Measurements from ENCODE around the gene CACNG4.
A peak's percentile ranks its signal among the peaks of the same experiment; 100 is the strongest.
"Not testable (repeated sequence)": the region's sequence is repeated elsewhere in the genome, so short reads cannot be mapped to it uniquely, and the experiment has no call there.

The CACNG4 gene

DNA sequence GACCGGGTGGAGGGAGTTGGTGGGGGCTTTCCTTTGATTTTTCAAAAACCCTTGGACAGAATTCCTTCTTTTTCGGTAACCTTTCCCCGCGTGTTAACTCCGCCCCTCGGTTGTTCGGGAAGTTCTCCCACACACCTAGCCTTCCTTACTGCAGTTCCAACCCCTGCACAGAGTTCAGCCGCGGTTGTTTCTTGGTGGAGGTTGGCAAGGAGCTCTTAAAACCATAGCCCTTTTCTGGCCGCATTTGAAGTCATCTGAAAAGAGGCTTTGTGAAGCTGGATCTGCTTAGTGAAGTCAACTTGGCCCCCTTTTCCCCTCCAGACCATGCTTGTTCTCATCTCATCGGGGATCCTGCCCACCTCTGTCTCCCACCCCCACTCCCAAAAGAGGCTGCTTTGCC, 1.8 kb downstream of the CACNG4 start:
- no peak for DNase-seq

DNA sequence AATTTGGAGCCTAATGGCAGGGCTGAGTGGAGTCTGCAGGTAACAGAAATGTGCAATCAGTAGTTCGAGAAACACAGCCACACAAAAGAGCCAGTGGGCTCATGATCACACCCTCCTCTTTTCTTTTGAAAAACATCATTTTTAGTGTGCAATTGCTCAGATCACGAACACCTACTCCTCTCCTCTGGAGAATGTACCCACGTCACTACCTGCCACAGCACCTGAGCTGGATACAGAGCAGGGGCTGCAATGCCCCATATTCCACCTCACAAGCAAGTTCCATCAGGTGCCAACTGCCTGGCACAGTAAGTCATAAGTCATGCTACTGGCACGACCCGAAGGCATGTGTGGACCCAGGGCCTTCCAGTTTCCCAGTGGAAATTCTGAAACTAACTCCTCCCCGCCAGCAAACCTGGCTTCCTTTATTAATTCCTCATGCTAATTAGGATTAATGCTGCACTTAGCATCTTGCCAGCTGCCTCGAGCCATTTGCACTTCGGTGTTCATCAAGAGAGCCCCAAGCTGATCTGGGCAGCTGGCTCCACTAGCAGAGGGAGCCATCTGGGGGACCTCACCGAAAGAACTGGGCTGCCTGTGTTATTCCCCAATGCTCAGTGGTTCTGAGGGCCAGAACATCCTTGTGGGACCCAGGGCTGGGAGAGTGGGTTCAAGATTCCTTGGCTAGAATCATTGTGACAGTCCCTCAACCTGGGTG, 2.4 kb downstream of the CACNG4 start:
- no peak for DNase-seq

DNA sequence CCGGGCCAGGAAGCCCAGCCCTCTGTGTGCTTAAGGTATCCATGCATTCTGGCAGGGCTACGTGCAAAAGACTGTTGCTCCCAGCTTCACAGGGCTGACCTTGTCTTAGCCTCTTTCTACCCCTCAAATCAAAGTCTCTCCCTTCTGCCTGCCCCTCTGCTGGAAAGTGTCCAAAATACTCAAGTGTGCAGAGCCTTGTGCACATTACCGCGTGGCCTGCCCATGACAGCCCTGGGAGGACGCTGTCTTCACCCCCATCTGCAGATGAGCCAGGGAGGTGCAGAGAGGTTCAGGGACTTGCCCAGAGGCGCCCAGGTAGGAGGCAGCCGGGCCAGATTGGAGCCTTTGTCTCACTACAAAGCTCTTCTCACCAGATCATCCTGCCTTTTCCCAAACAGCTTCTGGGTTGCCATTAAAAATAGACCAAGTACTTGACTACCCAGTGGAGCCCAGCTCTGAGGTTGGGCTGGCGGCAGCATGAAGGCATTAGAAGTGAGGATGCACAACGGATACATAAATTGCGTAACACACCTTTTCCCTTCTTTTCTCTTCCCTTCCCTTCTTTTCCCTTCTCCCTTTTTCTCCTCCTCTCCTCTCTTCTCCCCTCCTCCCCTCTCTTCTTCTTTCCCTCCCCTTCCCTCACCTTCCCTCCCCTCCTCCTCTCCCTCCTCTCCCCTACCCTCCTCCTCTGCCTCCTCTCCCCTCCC, 3.5 kb downstream of the CACNG4 start:
- no peak for DNase-seq

- DNase-seq: no peak
Observed at GRCh38 chr17:66968916-66969315, 4.4 kb downstream of the CACNG4 start.

DNA sequence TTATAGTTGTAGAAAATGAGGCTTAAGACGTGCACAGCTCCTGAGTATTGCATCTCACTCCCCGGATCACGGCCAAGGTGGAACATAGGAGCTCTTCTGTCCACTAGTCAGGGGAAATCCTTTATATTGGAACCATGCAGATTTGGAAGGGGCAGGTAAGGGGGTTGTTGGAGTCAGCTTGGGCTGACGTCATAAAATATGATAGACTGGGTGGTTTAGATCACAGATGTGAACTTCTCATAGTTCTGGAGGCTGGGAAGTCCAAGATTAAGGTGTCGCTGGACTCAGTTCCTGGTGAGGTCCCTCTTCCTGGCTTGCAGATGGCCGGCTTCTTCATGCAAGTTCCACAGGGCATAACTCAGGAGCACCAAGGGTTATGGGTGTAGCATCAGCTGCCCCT, 5.6 kb downstream of the CACNG4 start:
- no peak for DNase-seq

DNA sequence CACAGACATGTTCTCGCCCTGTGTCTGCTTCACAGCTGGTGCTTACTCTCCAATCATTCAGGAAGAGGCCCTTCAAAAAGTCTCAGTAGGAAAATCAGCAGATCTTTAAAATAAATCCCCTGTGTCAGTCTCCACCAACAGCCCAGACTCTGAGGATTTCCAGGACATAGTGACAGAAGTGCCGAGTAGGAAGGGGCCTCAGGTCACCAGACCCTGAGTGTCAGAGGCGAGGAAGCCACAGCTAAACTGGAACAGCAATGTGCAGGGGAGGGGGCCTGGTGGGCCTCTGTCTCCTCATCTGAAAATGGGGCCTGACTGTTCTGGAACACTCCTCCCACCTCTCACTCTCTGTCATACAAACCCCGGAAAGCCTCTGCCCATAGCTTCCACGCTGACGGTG, 6.3 kb downstream of the CACNG4 start:
- DNase-seq: no peak

DNA sequence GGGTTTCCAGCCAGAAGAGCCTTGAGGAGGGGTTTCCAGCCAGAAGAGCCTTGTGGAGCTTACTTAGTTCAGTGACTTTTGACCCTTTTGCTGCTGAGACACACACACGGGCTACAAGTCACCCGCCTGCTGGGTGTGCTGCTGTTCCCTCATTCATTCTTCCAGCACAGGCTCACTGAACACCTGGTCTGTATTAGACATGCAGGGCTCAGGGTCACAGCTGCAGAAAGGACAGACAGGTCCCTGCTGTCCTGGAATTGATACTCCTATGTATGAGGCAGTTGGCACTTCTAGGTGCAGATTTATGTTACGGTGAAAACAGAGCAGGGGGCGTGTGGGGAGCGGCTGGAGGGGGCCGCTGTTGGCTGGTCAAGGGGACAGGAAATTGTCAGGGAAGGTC, 6.8 kb downstream of the CACNG4 start:
- DNase-seq: no peak

- no peak for DNase-seq
Observed at GRCh38 chr17:66971730-66972441, 7.4 kb downstream of the CACNG4 start.

- DNase-seq: not testable (repeated sequence)
Observed at GRCh38 chr17:66972442-66972830, 7.9 kb downstream of the CACNG4 start.

- DNase-seq: no peak
Observed at GRCh38 chr17:66975188-66975587, 10.7 kb downstream of the CACNG4 start.

DNA sequence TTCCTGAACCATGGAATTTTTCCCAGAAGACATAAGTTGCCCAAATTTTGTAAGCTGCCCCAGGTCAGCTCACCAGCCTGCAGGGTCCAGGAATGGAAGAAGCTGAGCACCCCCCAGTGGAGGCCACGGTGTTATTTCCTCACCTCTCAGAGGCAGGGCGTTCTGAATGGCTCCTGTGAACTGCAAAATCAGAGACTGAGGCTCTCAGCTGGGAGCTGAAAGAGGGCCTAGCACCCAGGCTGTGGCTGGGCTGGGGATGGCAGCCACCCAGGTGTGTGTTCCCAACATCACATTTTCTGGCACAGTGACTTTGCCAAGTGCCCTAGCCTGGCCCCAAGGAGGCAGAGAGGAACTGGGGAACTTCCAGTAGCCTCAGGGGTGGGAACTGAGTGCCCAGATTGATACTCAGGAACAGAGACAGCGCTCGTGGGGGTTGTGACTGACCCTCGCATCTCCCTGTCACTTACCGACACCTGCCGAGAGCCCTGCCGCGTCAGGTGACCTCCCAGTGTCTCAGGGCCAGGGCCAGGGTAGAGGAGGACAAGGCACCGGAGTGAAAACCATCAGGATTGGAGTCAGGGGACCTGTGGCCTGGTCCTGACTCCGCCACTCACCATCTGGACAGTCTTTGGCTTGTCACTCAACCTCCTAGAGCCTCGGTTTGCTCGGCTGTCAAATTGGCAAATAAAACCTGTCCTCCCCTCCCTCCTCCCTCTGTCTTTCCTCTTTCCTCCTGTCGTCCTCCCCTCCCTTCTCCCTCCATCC, 11.3 kb downstream of the CACNG4 start:
- peak; percentile 5 for DNase-seq

GRCh38 chr17:66976379-66976663, 11.8 kb downstream of the CACNG4 start:
- no peak for DNase-seq

GRCh38 chr17:66976781-66977201, 12.3 kb downstream of the CACNG4 start:
- DNase-seq: no peak

- DNase-seq: no peak
Observed at GRCh38 chr17:66978514-66979061, 14.1 kb downstream of the CACNG4 start.

- DNase-seq: no peak
Observed at GRCh38 chr17:66980896-66981295, 16.4 kb downstream of the CACNG4 start.

GRCh38 chr17:66981983-66982508, 17.5 kb downstream of the CACNG4 start:
- no peak for DNase-seq

GRCh38 chr17:66983414-66984021, 19.0 kb downstream of the CACNG4 start:
- DNase-seq: no peak

DNA sequence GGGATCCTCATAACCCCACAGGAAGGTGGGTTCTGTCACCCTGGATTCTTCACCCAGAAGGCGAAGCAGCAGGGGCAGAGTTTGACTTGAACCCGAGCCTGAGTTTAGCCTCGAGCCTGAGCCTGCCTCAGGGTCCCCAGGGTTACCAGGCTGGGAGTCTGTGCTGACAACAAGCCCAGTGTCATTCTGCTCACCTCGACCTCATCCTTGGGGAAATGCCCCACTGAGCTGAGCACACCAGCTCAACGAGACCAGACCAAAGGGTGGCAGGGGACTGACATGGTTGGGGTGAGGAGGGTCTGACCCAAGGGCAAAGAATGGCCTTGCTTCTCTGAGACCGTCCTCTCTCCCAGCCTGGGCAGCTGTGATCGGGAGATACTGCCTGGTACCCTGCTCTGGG, 20.2 kb downstream of the CACNG4 start:
- DNase-seq: no peak

DNA sequence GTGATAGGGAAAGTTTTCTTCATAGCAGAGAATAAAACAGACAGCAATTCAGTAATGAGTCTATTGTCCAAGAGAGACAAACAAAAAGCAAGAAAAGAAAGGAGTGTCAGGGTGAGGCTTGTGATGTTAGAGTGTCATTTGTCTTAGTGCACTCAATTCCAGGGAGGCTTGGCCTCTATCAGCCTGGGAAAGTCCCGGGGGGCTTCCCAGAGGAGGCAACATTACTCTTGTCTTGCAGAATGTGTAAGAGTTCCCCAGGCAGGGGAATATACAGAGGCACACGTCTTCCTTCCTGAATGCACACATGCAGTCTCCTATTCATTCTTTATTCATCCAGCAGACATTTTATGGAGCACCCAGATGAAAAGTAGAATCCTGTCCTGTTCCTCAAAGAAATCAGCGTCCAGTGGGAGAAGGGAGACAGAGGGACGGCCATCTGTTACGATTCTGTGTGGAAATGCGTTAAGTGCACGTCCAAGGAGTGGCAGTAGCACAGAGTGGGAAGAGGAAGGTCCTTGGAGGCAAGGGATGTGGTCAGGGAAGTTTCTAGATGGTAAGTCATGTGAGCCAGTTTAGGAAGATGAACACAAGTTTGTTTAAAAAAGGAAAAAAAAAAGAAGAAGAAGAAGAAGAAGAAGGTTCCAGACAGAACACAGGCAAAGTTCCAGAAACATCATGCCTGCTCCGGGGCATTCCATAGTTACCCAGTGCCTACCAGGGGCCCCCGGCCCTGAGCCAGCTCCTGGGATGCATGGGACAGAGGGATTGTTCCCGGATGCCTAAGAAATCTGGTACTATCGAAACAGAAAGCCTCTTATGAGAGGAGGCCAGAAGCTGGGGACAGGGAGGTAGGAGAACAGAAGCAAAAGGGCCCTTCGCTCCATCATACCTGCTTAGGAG, 21.1 kb downstream of the CACNG4 start:
- no peak for DNase-seq

GRCh38 chr17:66986659-66987058, 22.2 kb downstream of the CACNG4 start:
- no peak for DNase-seq

DNA sequence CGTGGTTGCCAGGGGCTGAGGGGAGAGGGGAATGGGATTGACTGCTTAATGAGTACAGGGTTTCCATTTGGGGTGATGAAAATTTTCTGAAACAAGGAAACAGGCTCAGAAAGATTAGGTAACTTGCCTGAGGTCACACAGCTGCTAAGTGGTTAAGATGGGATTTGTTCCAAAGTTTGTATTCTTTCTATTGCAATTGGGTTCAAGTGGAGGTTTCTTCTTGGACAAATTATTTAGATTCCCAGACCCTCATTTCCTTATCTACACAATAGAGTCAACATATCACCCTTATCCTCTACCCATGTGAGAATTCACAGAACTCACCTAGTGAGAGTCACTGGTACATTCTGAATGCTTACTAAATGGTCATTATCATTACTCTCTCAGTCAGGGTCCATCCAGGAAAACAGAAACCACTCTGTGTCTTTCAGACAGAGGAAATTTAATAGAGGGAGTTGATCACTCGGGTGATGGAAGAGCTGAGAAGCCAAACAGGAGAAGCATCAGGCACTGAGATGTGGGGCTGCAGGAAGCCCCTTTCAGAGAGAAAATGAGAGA, 22.6 kb downstream of the CACNG4 start:
- DNase-seq: no peak
